AG04449 (cell line): Measurements from ENCODE around the gene GOSR1.
"Not testable (repeated sequence)": the region's sequence is repeated elsewhere in the genome, so short reads cannot be mapped to it uniquely, and the experiment has no call there.

ENCODE experiments used
- CTCF ChIA-PET: fragments of 350-600 bp; formaldehyde crosslinking; extraction: SDS; loops from one replicate; lab custom pipeline; 2021; ENCODE audit warnings: antibody characterized with exemption; lab: Yijun Ruan, JAX
- POLR2A ChIA-PET: fragments of 400-600, 350-600 bp; formaldehyde crosslinking; extraction: SDS; loops from one replicate; lab custom pipeline; 2020; ENCODE audit warnings: antibody characterized with exemption, inconsistent platforms; lab: Yijun Ruan, JAX
- DNase-seq: peaks from one replicate; pipeline ENCODE4 v3.0.0-alpha.2; 2010; ENCODE audit warnings: low read depth, low spot score
- H3K4me3 ChIP-seq: 2 replicates; pipeline ENCODE4 v1.5.1; 2011; ENCODE audit warnings: low read depth, mild to moderate bottlenecking, control low read depth, low read length
- CTCF ChIP-seq: IDR thresholded peaks from one replicate; pipeline ENCODE4 v1.5.1; 2011; ENCODE audit warnings: mild to moderate bottlenecking, moderate library complexity, low read length, control low read depth, inconsistent platforms; ENCODE audit not compliant: insufficient read depth; ENCODE audit errors: missing control alignments

Gene GOSR1

GRCh38 chr17:30547778-30548573, 70.8 kb downstream of the GOSR1 start:
- no peak overlapping the region for H3K4me3 ChIP-seq
- no peak for DNase-seq
- no peak for TF ChIP-seq CTCF
- ChIA-PET POLR2A (no interaction called here), CTCF (no interaction called here)

GRCh38 chr17:30549181-30549580, 72.0 kb downstream of the GOSR1 start:
- DNase-seq, CTCF ChIA-PET, H3K4me3 ChIP-seq, POLR2A ChIA-PET: not testable (repeated sequence)

- DNase-seq = no peak
- ChIA-PET POLR2A (no interaction called here), CTCF (no interaction called here)
- no peak overlapping the region for H3K4me3 ChIP-seq
- TF ChIP-seq CTCF = no peak
Measured at GRCh38 chr17:30549864-30550511, 72.8 kb downstream of the GOSR1 start.

- ChIA-PET CTCF (no interaction called here), POLR2A (no interaction called here)
- TF ChIP-seq CTCF = no peak
- no peak for DNase-seq
- no peak overlapping the region for H3K4me3 ChIP-seq
Measured at GRCh38 chr17:30550512-30551273, 73.5 kb downstream of the GOSR1 start.

- POLR2A ChIA-PET, CTCF ChIA-PET, H3K4me3 ChIP-seq, DNase-seq: not testable (repeated sequence)
Measured at GRCh38 chr17:30551274-30551995, 74.2 kb downstream of the GOSR1 start.

GRCh38 chr17:30551996-30552339, 74.8 kb downstream of the GOSR1 start:
- ChIA-PET CTCF (no interaction called here), POLR2A (no interaction called here)

More at GRCh38 chr17:30551996-30552339, 74.8 kb downstream of the GOSR1 start:
- no peak overlapping the region for H3K4me3 ChIP-seq
- TF ChIP-seq CTCF = no peak
- DNase-seq = no peak
